ENCODE results near the gene PXYLP1.

Gene PXYLP1

DNA sequence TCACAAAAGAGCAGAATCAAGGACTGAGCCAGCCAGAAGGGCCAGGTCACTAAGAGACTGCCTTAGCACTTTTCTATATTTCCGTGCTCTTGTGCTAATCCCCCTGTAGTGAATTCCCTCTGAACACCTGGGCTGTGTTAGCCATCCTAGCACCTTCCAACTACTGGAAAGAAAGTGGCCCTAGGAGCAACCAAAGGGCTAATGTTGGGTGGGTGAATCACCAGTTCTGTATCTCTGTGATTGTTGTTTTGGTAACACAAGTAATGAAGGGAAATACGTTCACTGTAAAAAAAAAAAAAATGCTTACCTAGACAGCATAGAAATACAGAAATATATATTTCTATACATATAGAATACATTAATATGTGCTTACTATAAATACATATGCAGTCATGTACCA is 43.9 kb downstream of the PXYLP1 start:
- Histone ChIP-seq H3K9me3 (ENCODE audit: control insufficient read depth, insufficient read depth, low read length) (no peaks in the 10 kb centered on the region), H3K79me2 (ENCODE audit: control insufficient read depth, low read length) (no peaks in the 10 kb centered on the region), H3K36me3 (ENCODE audit: control insufficient read depth, low read length) (no peaks in the 10 kb centered on the region), H3K4me2 (ENCODE audit: low read length) (no peak overlapping the region), H3K4me1 (ENCODE audit: control insufficient read depth, low read length) (no peaks in the 10 kb centered on the region; the same call in 1 of the 2 replicates), H3K27ac (ENCODE audit: low read depth, low read length) (no peak overlapping the region), H3K4me3 (ENCODE audit: low read length) (no peak overlapping the region), H3F3A (ENCODE audit: control insufficient read depth, insufficient read depth) (no peaks in the 10 kb centered on the region), H3K9me2 (replicated peaks; ENCODE audit: control insufficient read depth, low read length) (no peaks in the 10 kb centered on the region), H3K27me3 (ENCODE audit: control insufficient read depth, low read length) (no peaks in the 10 kb centered on the region), H4K20me1 (ENCODE audit: control insufficient read depth, insufficient read depth, low read depth, low read length) (no peaks in the 10 kb centered on the region)
- TF ChIP-seq, protein P1, sequence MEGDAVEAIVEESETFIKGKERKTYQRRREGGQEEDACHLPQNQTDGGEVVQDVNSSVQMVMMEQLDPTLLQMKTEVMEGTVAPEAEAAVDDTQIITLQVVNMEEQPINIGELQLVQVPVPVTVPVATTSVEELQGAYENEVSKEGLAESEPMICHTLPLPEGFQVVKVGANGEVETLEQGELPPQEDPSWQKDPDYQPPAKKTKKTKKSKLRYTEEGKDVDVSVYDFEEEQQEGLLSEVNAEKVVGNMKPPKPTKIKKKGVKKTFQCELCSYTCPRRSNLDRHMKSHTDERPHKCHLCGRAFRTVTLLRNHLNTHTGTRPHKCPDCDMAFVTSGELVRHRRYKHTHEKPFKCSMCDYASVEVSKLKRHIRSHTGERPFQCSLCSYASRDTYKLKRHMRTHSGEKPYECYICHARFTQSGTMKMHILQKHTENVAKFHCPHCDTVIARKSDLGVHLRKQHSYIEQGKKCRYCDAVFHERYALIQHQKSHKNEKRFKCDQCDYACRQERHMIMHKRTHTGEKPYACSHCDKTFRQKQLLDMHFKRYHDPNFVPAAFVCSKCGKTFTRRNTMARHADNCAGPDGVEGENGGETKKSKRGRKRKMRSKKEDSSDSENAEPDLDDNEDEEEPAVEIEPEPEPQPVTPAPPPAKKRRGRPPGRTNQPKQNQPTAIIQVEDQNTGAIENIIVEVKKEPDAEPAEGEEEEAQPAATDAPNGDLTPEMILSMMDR (IDR thresholded peaks at IDR 0.05; ENCODE audit: low read depth, low read length, poor library complexity, severe bottlenecking): no peak
- no peak for TF ChIP-seq EZH2phosphoT487 (IDR thresholded peaks at IDR 0.05; ENCODE audit: borderline replicate concordance, low read length)

DNA sequence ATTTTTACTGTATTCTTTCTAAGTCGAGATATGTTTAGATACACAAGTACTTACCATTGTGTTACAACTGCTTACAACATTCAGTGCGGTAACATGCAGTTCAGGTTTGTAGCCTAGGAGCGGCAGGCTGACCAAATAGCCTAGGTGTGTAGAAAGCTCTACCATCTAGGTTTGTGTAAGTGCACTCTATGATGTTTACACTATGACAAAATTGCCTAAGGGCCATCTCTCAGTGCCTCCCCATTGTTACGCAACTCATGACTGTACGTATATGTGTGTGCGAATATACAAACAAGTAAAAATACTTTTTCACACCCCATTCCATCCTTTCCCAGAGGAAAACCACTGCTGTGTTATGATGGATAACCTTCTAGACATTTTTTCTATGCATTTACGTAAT is 44.3 kb downstream of the PXYLP1 start:
- Histone ChIP-seq H3K4me1 (ENCODE audit: control insufficient read depth, low read length) (no peaks in the 10 kb centered on the region; the same call in 1 of the 2 replicates), H3K4me3 (ENCODE audit: low read length) (no peak overlapping the region)

DNA sequence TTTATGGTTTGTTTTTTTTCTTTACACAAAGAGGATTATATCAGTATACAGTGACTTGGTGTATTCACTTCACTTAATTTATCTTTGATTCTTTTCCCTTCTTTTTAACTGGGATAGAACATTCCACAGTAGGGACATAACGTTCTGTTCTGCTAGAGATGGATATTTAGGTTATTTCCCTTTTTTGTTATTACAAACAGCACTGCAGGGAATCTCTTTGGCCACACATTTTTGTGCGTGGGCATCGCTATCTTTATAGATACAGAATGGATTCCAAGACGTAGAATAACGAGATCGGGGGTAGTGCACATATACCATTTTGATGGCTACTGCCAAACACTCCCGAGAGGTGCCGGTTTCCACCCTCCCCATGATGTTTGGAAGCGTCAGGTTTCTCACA is 44.8 kb downstream of the PXYLP1 start:
- H3K27ac ChIP-seq (ENCODE audit: low read depth, low read length): no peak overlapping the region
- H3K4me2 ChIP-seq (ENCODE audit: low read length): no peak overlapping the region
- no peaks in the 10 kb centered on the region; the same call in 1 of the 2 replicates for H3K4me1 ChIP-seq (ENCODE audit: control insufficient read depth, low read length)
- no peaks in the 10 kb centered on the region for H3K9me3 ChIP-seq (ENCODE audit: control insufficient read depth, insufficient read depth, low read length)
- no peaks in the 10 kb centered on the region for H3K36me3 ChIP-seq (ENCODE audit: control insufficient read depth, low read length)
- no peaks in the 10 kb centered on the region for H3K9me2 ChIP-seq (replicated peaks; ENCODE audit: control insufficient read depth, low read length)
- TF ChIP-seq, protein P1 (IDR thresholded peaks at IDR 0.05; ENCODE audit: low read depth, low read length, poor library complexity, severe bottlenecking): no peak
- no peak for TF ChIP-seq EZH2phosphoT487 (IDR thresholded peaks at IDR 0.05; ENCODE audit: borderline replicate concordance, low read length)
- no peaks in the 10 kb centered on the region for H3K79me2 ChIP-seq (ENCODE audit: control insufficient read depth, low read length)
- H3K4me3 ChIP-seq (ENCODE audit: low read length): no peak overlapping the region
- H4K20me1 ChIP-seq (ENCODE audit: control insufficient read depth, insufficient read depth, low read depth, low read length): no peaks in the 10 kb centered on the region
- H3K27me3 ChIP-seq (ENCODE audit: control insufficient read depth, low read length): no peaks in the 10 kb centered on the region
- H3F3A ChIP-seq (ENCODE audit: control insufficient read depth, insufficient read depth): no peaks in the 10 kb centered on the region

More for the DNA sequence above, 44.3 kb downstream of the PXYLP1 start:
- Histone ChIP-seq H3K27ac (ENCODE audit: low read depth, low read length) (no peak overlapping the region), H3K79me2 (ENCODE audit: control insufficient read depth, low read length) (no peaks in the 10 kb centered on the region), H3K9me2 (replicated peaks; ENCODE audit: control insufficient read depth, low read length) (no peaks in the 10 kb centered on the region), H3K36me3 (ENCODE audit: control insufficient read depth, low read length) (no peaks in the 10 kb centered on the region), H3K27me3 (ENCODE audit: control insufficient read depth, low read length) (no peaks in the 10 kb centered on the region), H3F3A (ENCODE audit: control insufficient read depth, insufficient read depth) (no peaks in the 10 kb centered on the region), H3K9me3 (ENCODE audit: control insufficient read depth, insufficient read depth, low read length) (no peaks in the 10 kb centered on the region), H4K20me1 (ENCODE audit: control insufficient read depth, insufficient read depth, low read depth, low read length) (no peaks in the 10 kb centered on the region), H3K4me2 (ENCODE audit: low read length) (no peak overlapping the region)
- no peak for TF ChIP-seq EZH2phosphoT487 (IDR thresholded peaks at IDR 0.05; ENCODE audit: borderline replicate concordance, low read length)
- TF ChIP-seq, protein P1 (IDR thresholded peaks at IDR 0.05; ENCODE audit: low read depth, low read length, poor library complexity, severe bottlenecking): no peak
